K562 (cell line): ENCODE results near the gene UGT2A3. TPM values are rescaled to one million over a fixed set of nuclear protein-coding genes. Genes with fewer than 3 reads are reported as not detected.

Source experiments
- ATAC-seq: fragments of 200-7000 bp; cut with Tn5 transposase; 3 replicates; pipeline ENCODE4 v1.9.1; 2020; ENCODE audit warnings: moderate library complexity
- BruUV-seq: library from RNA; stranded (reverse); fragments of 400-500 nt; replicated peaks from 2 replicates; lab custom pipeline; 2021; lab: Mats Ljungman, UMichigan
- CTCF ChIA-PET: fragments of 300-600 bp; formaldehyde crosslinking; extraction: SDS; loops from one replicate; lab custom pipeline; 2021; ENCODE audit warnings: low intra/inter-chr PET ratio; lab: Yijun Ruan, JAX
- POLR2A ChIA-PET: fragments of 300-600, 350-650 bp; sonication (Branson Sonifier 250); formaldehyde crosslinking; extraction: SDS; loops from one replicate; lab custom pipeline; 2021; ENCODE audit warnings: antibody characterized with exemption, inconsistent platforms; lab: Yijun Ruan, JAX
- DNase-seq, 4 experiments: peaks; one replicate each; pipeline versions ENCODE4 v3.0.0 to v3.0.0-alpha.2; 2011 to 2018; ENCODE audit warnings: low spot score in 3 of 4, mixed read lengths in 3 of 4; ENCODE audit errors: extremely low read depth in 1 of 4
- FAIRE-seq: peaks from 2 replicates; lab custom pipeline; 2011; peaks lifted over from hg19 to GRCh38; lab: Jason Lieb, UNC
- H2AFZ ChIP-seq: 2 replicates; pipeline ENCODE4 v1.6.0; 2011; ENCODE audit warnings: low read depth, low read length, control low read depth, inconsistent platforms
- H3K27ac ChIP-seq: fragments of 200-600 bp; 3 replicates; pipeline ENCODE4 v1.8.0; 2011; ENCODE audit warnings: low read depth, mild to moderate bottlenecking, control low read depth, inconsistent platforms, low read length, moderate library complexity, mixed read lengths; ENCODE audit errors: extremely low read depth
- H3K27me3 ChIP-seq, 2 experiments: fragments of 300-600 bp in 1 of 2; 2 replicates in 1 of 2; 3 replicates in 1 of 2; pipeline versions ENCODE4 v1.6.0 to v1.8.0; 2011; ENCODE audit warnings: inconsistent platforms in 2 of 2, low read length in 2 of 2, mild to moderate bottlenecking in 1 of 2, mixed read lengths in 1 of 2, moderate library complexity in 1 of 2; ENCODE audit not compliant: control insufficient read depth in 2 of 2, insufficient read depth in 2 of 2
- H3K36me3 ChIP-seq: fragments of 300-600 bp; 3 replicates; pipeline ENCODE4 v1.8.0; 2011; ENCODE audit warnings: mild to moderate bottlenecking, low read length, inconsistent platforms; ENCODE audit not compliant: control insufficient read depth, insufficient read depth
- H3K4me1 ChIP-seq, 2 experiments: fragments of 200-600 bp in 1 of 2; replicated peaks in 1 of 2; 2 replicates in 1 of 2; 3 replicates in 1 of 2; pipeline versions ENCODE4 v1.5.1 to v1.8.0; 2011; ENCODE audit warnings: inconsistent platforms in 2 of 2, low read length in 2 of 2, mild to moderate bottlenecking in 1 of 2, mixed read lengths in 1 of 2, moderate library complexity in 1 of 2; ENCODE audit not compliant: control insufficient read depth in 2 of 2, insufficient read depth in 2 of 2
- H3K4me2 ChIP-seq: 2 replicates; pipeline ENCODE4 v1.6.1; 2011; ENCODE audit warnings: low read length, control low read depth, inconsistent platforms, mixed read lengths; ENCODE audit not compliant: insufficient read depth
- H3K4me3 ChIP-seq: fragments of 200-600 bp; sonication (generic), shearing (Covaris generic); 2 replicates; pipeline ENCODE4 v1.5.1; 2016; ENCODE audit warnings: control low read depth, inconsistent platforms
- H3K79me2 ChIP-seq: fragments of 200-600 bp; 3 replicates; pipeline ENCODE4 v1.8.0; 2011; ENCODE audit warnings: low read length, inconsistent platforms; ENCODE audit not compliant: control insufficient read depth, insufficient read depth
- H3K9ac ChIP-seq, 2 experiments: 2 replicates each; pipeline versions ENCODE4 v1.6.0 to v1.6.1; 2011; ENCODE audit warnings: low read depth in 2 of 2, low read length in 2 of 2, control low read depth in 1 of 2, inconsistent platforms in 1 of 2, mild to moderate bottlenecking in 1 of 2, mixed read lengths in 1 of 2; ENCODE audit not compliant: insufficient read depth in 1 of 2
- H3K9me1 ChIP-seq: one replicate; pipeline ENCODE4 v1.6.0; 2011; ENCODE audit warnings: inconsistent platforms, mild to moderate bottlenecking, low read length, moderate library complexity; ENCODE audit not compliant: control insufficient read depth, insufficient read depth
- H3K9me3 ChIP-seq: replicated peaks from 2 replicates; pipeline ENCODE4 v1.5.1; 2011; ENCODE audit warnings: low read depth, low read length, inconsistent platforms; ENCODE audit not compliant: control insufficient read depth, insufficient read depth
- H4K20me1 ChIP-seq: replicated peaks from 2 replicates; pipeline ENCODE4 v1.6.1; 2011; ENCODE audit warnings: low read length, inconsistent platforms, mixed read lengths; ENCODE audit not compliant: control insufficient read depth, insufficient read depth
- ARID2 ChIP-seq: fragments of 450-650 bp; IDR thresholded peaks from 2 replicates; pipeline ENCODE4 v1.6.1; 2017; ENCODE audit warnings: antibody characterized with exemption, mild to moderate bottlenecking
- BCL6 ChIP-seq: fragments of 250-450 bp; sonication (Bioruptor Pico); IDR thresholded peaks from 2 replicates; pipeline ENCODE4 v1.4.0; 2020
- CBFB ChIP-seq: sonication (generic); formaldehyde crosslinking; IDR thresholded peaks from 2 replicates; pipeline ENCODE4 v1.4.0; 2020; ENCODE audit warnings: mild to moderate bottlenecking, missing genetic modification reagents
- CTBP1 ChIP-seq: fragments of 450-650 bp; IDR thresholded peaks from 2 replicates; pipeline ENCODE4 v1.6.1; 2016; ENCODE audit warnings: borderline replicate concordance
- GATAD2A ChIP-seq: fragments of 450-650 bp; IDR thresholded peaks from 2 replicates; pipeline ENCODE4 v1.6.1; 2017
- KDM4B ChIP-seq, 2 experiments: fragments of 450-650 bp in 1 of 2; sonication (generic) in 1 of 2; IDR thresholded peaks; 2 replicates each; pipeline ENCODE4 v1.6.1; 2016 to 2017; ENCODE audit warnings: borderline replicate concordance in 2 of 2, antibody characterized with exemption in 1 of 2, low read depth in 1 of 2, mild to moderate bottlenecking in 1 of 2
- MCM2 ChIP-seq: fragments of 450-650 bp; IDR thresholded peaks from 2 replicates; pipeline ENCODE4 v1.6.1; 2017; ENCODE audit warnings: low read depth, mild to moderate bottlenecking
- MECOM ChIP-seq: fragments of 250-450 bp; sonication (Bioruptor Pico); IDR thresholded peaks from 2 replicates; pipeline ENCODE4 v1.8.0; 2022; ENCODE audit warnings: inconsistent platforms
- OTX1 ChIP-seq: fragments of 450-650 bp; formaldehyde crosslinking; IDR thresholded peaks from 2 replicates; pipeline ENCODE4 v1.4.0; 2022; ENCODE audit warnings: mild to moderate bottlenecking
- SAFB2 ChIP-seq: fragments of 200-400 bp; formaldehyde crosslinking; IDR thresholded peaks from 2 replicates; pipeline ENCODE4 v1.6.1; 2018; ENCODE audit warnings: borderline replicate concordance, low read length, low read depth, moderate library complexity; ENCODE audit not compliant: severe bottlenecking
- SMARCC2 ChIP-seq: fragments of 450-650 bp; IDR thresholded peaks from 2 replicates; pipeline ENCODE4 v1.6.1; 2017; ENCODE audit warnings: antibody characterized with exemption, moderate library complexity, mild to moderate bottlenecking, low read depth
- SMARCE1 ChIP-seq: fragments of 450-650 bp; IDR thresholded peaks from 2 replicates; pipeline ENCODE4 v1.7.1; 2016; ENCODE audit warnings: mild to moderate bottlenecking
- THAP7 ChIP-seq: fragments of 250-450 bp; sonication (Bioruptor Pico); IDR thresholded peaks from 2 replicates; pipeline ENCODE4 v1.5.0; 2021
- THRB ChIP-seq: fragments of 450-650 bp; formaldehyde crosslinking; conservative IDR thresholded peaks from 2 replicates; pipeline ENCODE4 v1.4.0; 2022; ENCODE audit warnings: mild to moderate bottlenecking, missing genetic modification characterization
- XRCC3 ChIP-seq: fragments of 450-650 bp; IDR thresholded peaks from 2 replicates; pipeline ENCODE4 v1.6.1; 2017; ENCODE audit warnings: mild to moderate bottlenecking, moderate library complexity
- ZBTB17 ChIP-seq: fragments of 450-650 bp; formaldehyde crosslinking; IDR thresholded peaks from 2 replicates; pipeline ENCODE4 v1.4.0; 2020; ENCODE audit warnings: mild to moderate bottlenecking
- ZBTB8A ChIP-seq: fragments of 450-650 bp; IDR thresholded peaks from 2 replicates; pipeline ENCODE4 v1.6.1; 2018; ENCODE audit warnings: mild to moderate bottlenecking, moderate library complexity; ENCODE audit not compliant: partially characterized antibody
- ZC3H8 ChIP-seq: fragments of 450-650 bp; IDR thresholded peaks from 2 replicates; pipeline ENCODE4 v1.6.1; 2017
- ZNF165 ChIP-seq: fragments of 250-450 bp; sonication (Bioruptor Pico); IDR thresholded peaks from 2 replicates; pipeline ENCODE4 v1.4.0; 2020; ENCODE audit warnings: borderline replicate concordance
- WGBS: fragments of 100-300 bp; shearing (Covaris generic); methylation state at CpG from one replicate; pipeline ENCODE4 v1.1.6; 2016; ENCODE audit warnings: low coverage, mixed read lengths; ENCODE audit not compliant: insufficient coverage; ENCODE audit errors: missing lambda C conversion rate; 5-methylcytosine and 5-hydroxymethylcytosine counted together
- in situ Hi-C: fragments of 300-500 bp; cut with MboI; formaldehyde crosslinking; loops from 4 replicates; pipeline ENCODE4 v1.15.0; 2018; ENCODE audit warnings: inconsistent platforms, mixed read lengths
- intact Hi-C: fragments of 100-400 bp; cut with micrococcal nuclease; formaldehyde crosslinking; loops from 2 replicates; pipeline ENCODE4 v1.14.2; 2022
- polyA plus RNA-seq, 8 experiments: library from polyadenylated mRNA; depleted of rRNA in 4 of 8; stranded (reverse) in 5 of 8; unstranded in 3 of 8; fragments of >200 nt; fragmentation: Nextera tagmentation in 2 of 8; fragmentation: Illumina TruSeq in 1 of 8; extraction: Ambion mirVana in 2 of 8; extraction: Trizol in 1 of 8; gene quantifications; 2 replicates each; pipeline versions ENCODE4 v1.2.1 to v1.2.3, GENCODE V29; 2011 to 2014; ENCODE audit warnings: inconsistent platforms in 1 of 8, missing spikeins in 1 of 8
- total RNA-seq, 7 experiments: library from RNA; depleted of rRNA in 6 of 7; stranded (reverse); fragments of >200 nt in 6 of 7; fragmentation: Illumina TruSeq in 2 of 7; extraction: Trizol in 2 of 7; gene quantifications; 2 replicates each; pipeline versions ENCODE4 v1.2.1 to v1.2.3, GENCODE V29; 2011 to 2021; ENCODE audit warnings: low replicate concordance in 1 of 7

Gene UGT2A3
- total and polyA plus RNA-seq, 9 of the 15 experiments (the other 6 are each of a cell fraction or from before 2014, with no cell fraction given) = not detected

GRCh38 chr4:68912807-68913206 is 38.8 kb downstream of the UGT2A3 start (continued):
- TF ChIP-seq MCM2 = no peak
- TF ChIP-seq MECOM (CRISPR knock-in tag) = no peak

GRCh38 chr4:68909385-68909784 is 42.2 kb downstream of the UGT2A3 start:
- Histone ChIP-seq H3K9me1 (no peaks in the 10 kb centered on the region), H3K27ac (no peak overlapping the region), H3K36me3 (no peaks in the 10 kb centered on the region), H2AFZ (no peak overlapping the region), H3K27me3 (no peaks in the 10 kb centered on the region), H3K4me3 (no peak overlapping the region), H4K20me1 (no peaks in the 10 kb centered on the region), H3K79me2 (no peaks in the 10 kb centered on the region), H3K4me2 (no peak overlapping the region), H3K4me1 (no peaks in the 10 kb centered on the region; a peak in 1 of 5 replicates), H3K9me3 (no peaks in the 10 kb centered on the region; the same call in 1 of the 2 replicates), H3K9ac (no peak overlapping the region)
- ATAC-seq (no peak), FAIRE-seq (no peak), DNase-seq (no peak)
- TF ChIP-seq GATAD2A = no peak
- no peak for TF ChIP-seq ARID2
- no peak for TF ChIP-seq SMARCE1
- no peak for TF ChIP-seq ZBTB17 (CRISPR knock-in tag)
- no peak for TF ChIP-seq THAP7
- TF ChIP-seq THRB (CRISPR knock-in tag) = no peak
- TF ChIP-seq SMARCC2 = no peak
- no peak for TF ChIP-seq ZBTB8A
- TF ChIP-seq OTX1 (CRISPR knock-in tag) = no peak
- no peak for TF ChIP-seq CBFB (CRISPR knock-in tag)
- no peak for TF ChIP-seq SAFB2
- TF ChIP-seq KDM4B (IDR thresholded peaks at IDR 0.05; ENCODE audit: borderline replicate concordance in 2 of 2, low read depth in 1 of 2) = no peak
- TF ChIP-seq XRCC3 = no peak
- TF ChIP-seq ZC3H8 = no peak
- no peak for TF ChIP-seq BCL6 (CRISPR knock-in tag)
- TF ChIP-seq ZNF165 (CRISPR knock-in tag) = no peak
- no peak for TF ChIP-seq CTBP1
- intact Hi-C loops (no loop called here), in situ Hi-C loops (no loop called here)
- no TSS peak for BruUV-seq
- WGBS = 0% methylated on average over 2 of the region's 2 CpGs
- CTCF ChIA-PET = no interaction called here
- POLR2A ChIA-PET = no interaction called here
